Type B pancreatic cell (in vitro differentiated cells): Measurements from ENCODE around the gene THSD4. TPM values are rescaled to one million over a fixed set of nuclear protein-coding genes. Genes with fewer than 3 reads are reported as not detected.
"Not testable (repeated sequence)": the region's sequence is repeated elsewhere in the genome, so short reads cannot be mapped to it uniquely, and the experiment has no call there.

Source experiments
- DNase-seq: peaks from one replicate; pipeline ENCODE4 v3.0.0; 2021; ENCODE audit warnings: mixed read lengths; ENCODE audit not compliant: unreplicated experiment; ENCODE audit errors: extremely low spot score
- H3K27ac Mint-ChIP-seq: 2 replicates; pipeline ENCODE4 v1.8.0; 2021; ENCODE audit warnings: mild to moderate bottlenecking, mixed read lengths
- H3K27me3 Mint-ChIP-seq: 2 replicates; pipeline ENCODE4 v1.8.0; 2021; ENCODE audit warnings: mixed read lengths
- H3K36me3 Mint-ChIP-seq: 2 replicates; pipeline ENCODE4 v1.8.0; 2021; ENCODE audit warnings: mixed read lengths
- H3K4me1 Mint-ChIP-seq: one replicate; pipeline ENCODE4 v1.8.0; 2021; ENCODE audit warnings: mixed read lengths; ENCODE audit not compliant: unreplicated experiment
- H3K4me3 Mint-ChIP-seq: 2 replicates; pipeline ENCODE4 v1.8.0; 2021; ENCODE audit warnings: mild to moderate bottlenecking, mixed read lengths
- H3K9me3 Mint-ChIP-seq: 2 replicates; pipeline ENCODE4 v1.8.0; 2021; ENCODE audit warnings: mixed read lengths
- CTCF ChIP-seq: fragments of 200-600 bp; sonication (generic); conservative IDR thresholded peaks from 2 replicates; pipeline ENCODE4 v1.5.0; 2021; ENCODE audit warnings: antibody characterized with exemption, mild to moderate bottlenecking
- total RNA-seq: library from RNA; stranded (reverse); gene quantifications from 2 replicates; pipeline ENCODE4 v1.2.1, GENCODE V29; 2021; ENCODE audit warnings: low replicate concordance

The THSD4 gene
- total RNA-seq, 1 donor from 2014 or later, result 43.3 TPM

GRCh38 chr15:71120428-71120944 lies 5.2 kb downstream of the THSD4 start:
- no peak for TF ChIP-seq CTCF
- Mint-ChIP-seq H3K4me3 (no peak overlapping the region), H3K27ac (no peak overlapping the region), H3K36me3 (peaks cover 12% of the 10 kb centered on the region), H3K4me1 (peaks cover 59% of the 10 kb centered on the region), H3K9me3 (no peaks in the 10 kb centered on the region), H3K27me3 (peaks cover 29% of the 10 kb centered on the region)
- DNase-seq, result no peak

GRCh38 chr15:71121442-71121841 lies 6.2 kb downstream of the THSD4 start:
- Mint-ChIP-seq H3K27ac (no peak overlapping the region), H3K36me3 (peaks cover 12% of the 10 kb centered on the region), H3K27me3 (peaks cover 24% of the 10 kb centered on the region), H3K9me3 (no peaks in the 10 kb centered on the region), H3K4me3 (peak overlapping the region; percentile 10), H3K4me1 (peaks cover 55% of the 10 kb centered on the region)
- TF ChIP-seq CTCF, result no peak
- DNase-seq, result no peak

DNA sequence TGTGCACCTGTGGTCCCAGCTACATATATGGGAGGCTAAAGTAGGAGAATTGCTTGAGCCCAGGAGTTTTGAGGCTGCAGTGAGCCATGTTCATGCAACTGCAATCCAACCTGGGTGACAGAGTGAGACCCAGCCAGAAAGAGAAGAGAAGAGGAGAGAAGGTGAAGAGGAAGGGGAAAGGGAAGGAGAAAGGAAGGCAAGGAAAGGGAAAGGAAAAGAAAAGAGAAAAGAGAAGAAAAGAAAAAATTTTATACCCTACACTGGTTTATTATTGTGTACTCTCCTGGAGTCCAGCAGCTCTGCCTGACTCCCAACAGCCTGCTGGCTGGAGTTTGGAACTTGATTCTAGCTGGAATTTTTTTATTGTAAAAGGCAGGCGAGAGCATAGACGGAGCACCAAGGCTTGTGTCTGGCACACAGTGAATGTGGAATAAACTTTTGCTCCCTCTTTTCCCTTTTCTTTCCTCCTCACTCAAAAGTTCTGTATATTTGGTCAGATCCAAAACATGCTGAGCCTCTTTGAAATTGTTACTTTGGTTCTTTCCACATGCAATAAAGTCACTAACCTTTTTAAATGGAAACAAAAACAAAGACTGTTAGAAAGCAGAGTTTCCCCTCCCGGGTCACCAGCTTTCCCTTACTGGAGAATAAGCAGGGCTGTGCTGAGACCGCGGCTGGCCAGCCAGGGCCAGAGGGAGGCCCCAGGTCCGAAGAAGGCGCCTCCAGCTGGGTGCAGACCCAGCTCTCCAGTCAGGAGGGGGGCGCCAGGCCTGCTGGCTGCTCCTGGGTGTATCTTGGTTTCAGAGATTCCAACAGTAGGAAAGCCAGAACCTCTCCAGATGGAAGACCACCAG lies 9.9 kb downstream of the THSD4 start:
- peaks cover 3% of the 10 kb centered on the region for H3K27me3 Mint-ChIP-seq
- H3K27ac Mint-ChIP-seq, result no peak overlapping the region
- H3K4me3 Mint-ChIP-seq, result no peak overlapping the region
- no peak for DNase-seq
- no peak for TF ChIP-seq CTCF
- peaks cover 28% of the 10 kb centered on the region for H3K4me1 Mint-ChIP-seq
- peaks cover 15% of the 10 kb centered on the region for H3K36me3 Mint-ChIP-seq
- peaks cover 5% of the 10 kb centered on the region for H3K9me3 Mint-ChIP-seq

GRCh38 chr15:71125831-71126450 lies 10.7 kb downstream of the THSD4 start:
- peak; percentile 44 for TF ChIP-seq CTCF
- no peak overlapping the region for H3K27ac Mint-ChIP-seq

GRCh38 chr15:71127083-71127482 lies 11.8 kb downstream of the THSD4 start:
- H3K9me3 Mint-ChIP-seq, result peaks cover 5% of the 10 kb centered on the region
- H3K36me3 Mint-ChIP-seq, result peaks cover 5% of the 10 kb centered on the region
- H3K27me3 Mint-ChIP-seq, result peaks cover 3% of the 10 kb centered on the region
- H3K4me1 Mint-ChIP-seq, result peaks cover 9% of the 10 kb centered on the region
- H3K4me3 Mint-ChIP-seq, result no peak overlapping the region
- no peak for TF ChIP-seq CTCF
- no peak overlapping the region for H3K27ac Mint-ChIP-seq
- no peak for DNase-seq

More at GRCh38 chr15:71125831-71126450, 10.7 kb downstream of the THSD4 start:
- Mint-ChIP-seq H3K4me3 (no peak overlapping the region), H3K27me3 (peaks cover 3% of the 10 kb centered on the region), H3K4me1 (peaks cover 20% of the 10 kb centered on the region), H3K9me3 (peaks cover 5% of the 10 kb centered on the region), H3K36me3 (peaks cover 12% of the 10 kb centered on the region)
- DNase-seq, result no peak

DNA sequence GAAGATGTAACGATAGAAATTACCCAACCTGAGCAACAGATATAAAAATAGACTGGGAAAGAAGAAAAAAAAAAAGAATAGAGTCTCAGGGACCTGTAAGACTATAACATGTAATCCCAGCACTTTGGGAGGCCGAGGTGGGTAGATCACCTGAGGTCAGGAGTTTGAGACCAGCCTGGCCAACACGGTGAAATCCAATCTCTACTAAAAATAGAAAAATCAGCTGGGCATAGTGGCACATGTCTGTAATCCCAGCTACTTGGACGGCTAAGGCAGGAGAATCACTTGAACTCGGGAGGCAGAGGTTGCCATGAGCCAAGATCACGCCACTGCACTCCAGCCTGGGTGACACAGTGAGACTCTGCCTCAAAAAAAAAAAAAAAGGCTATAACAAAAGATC lies 12.9 kb downstream of the THSD4 start:
- not testable (repeated sequence) for H3K27me3 Mint-ChIP-seq, H3K4me3 Mint-ChIP-seq, DNase-seq, H3K4me1 Mint-ChIP-seq, H3K27ac Mint-ChIP-seq, H3K9me3 Mint-ChIP-seq, H3K36me3 Mint-ChIP-seq
